K562 (cell line): ENCODE measurements around the gene MMP24OS. TPM values are rescaled to one million over a fixed set of nuclear protein-coding genes. Genes with fewer than 3 reads are reported as not detected.
A peak's percentile ranks its signal among the peaks of the same experiment; 100 is the strongest.

Source experiments
- BACH1 ChIP-seq: fragments of 200-800 bp; sonication (Bioruptor generic); IDR thresholded peaks from 2 replicates; pipeline ENCODE4 v1.6.1; 2016; ENCODE audit warnings: missing genetic modification characterization, missing compliant biosample characterization
- JUND ChIP-seq, 2 experiments: IDR thresholded peaks; 2 replicates in 1 of 2; 3 replicates in 1 of 2; pipeline ENCODE4 v1.6.1; 2011; ENCODE audit warnings: borderline replicate concordance in 2 of 2, low read depth in 2 of 2, low read length in 2 of 2, improper control_type of control experiment in 1 of 2, missing biosample characterization in 1 of 2, missing genetic modification characterization in 1 of 2, missing genetic modification reagents in 1 of 2
- MECOM ChIP-seq: fragments of 250-450 bp; sonication (Bioruptor Pico); IDR thresholded peaks from 2 replicates; pipeline ENCODE4 v1.8.0; 2022; ENCODE audit warnings: inconsistent platforms
- MITF ChIP-seq: IDR thresholded peaks from 2 replicates; pipeline ENCODE4 v1.6.1; 2014; ENCODE audit warnings: antibody characterized with exemption
- RFX5 ChIP-seq: IDR thresholded peaks from 2 replicates; pipeline ENCODE4 v1.6.1; 2011; ENCODE audit warnings: low read depth, mild to moderate bottlenecking, improper control_type of control experiment, low read length
- RFX7 ChIP-seq: fragments of 250-450 bp; sonication (Bioruptor Pico); IDR thresholded peaks from 2 replicates; pipeline ENCODE4 v1.5.1; 2021; ENCODE audit warnings: mild to moderate bottlenecking
- TCF3 ChIP-seq: sonication (generic); formaldehyde crosslinking; IDR thresholded peaks from 2 replicates; pipeline ENCODE4 v1.4.0; 2020; ENCODE audit warnings: mild to moderate bottlenecking, missing genetic modification reagents
- ZBTB7A ChIP-seq: IDR thresholded peaks from 2 replicates; pipeline ENCODE4 v1.6.1; 2011; ENCODE audit warnings: low read depth, mild to moderate bottlenecking, low read length, moderate library complexity, borderline replicate concordance; ENCODE audit not compliant: control insufficient read depth
- ZKSCAN3 ChIP-seq: fragments of 250-450 bp; sonication (Bioruptor Pico); IDR thresholded peaks from 2 replicates; pipeline ENCODE4 v1.4.0; 2020
- ZNF586 ChIP-seq: fragments of 450-650 bp; formaldehyde crosslinking; conservative IDR thresholded peaks from 2 replicates; pipeline ENCODE4 v1.4.0; 2020; ENCODE audit warnings: mild to moderate bottlenecking, moderate library complexity
- ZNF639 ChIP-seq, 2 experiments: fragments of 200-800 bp in 1 of 2; sonication (Bioruptor generic) in 1 of 2; sonication (generic) in 1 of 2; formaldehyde crosslinking in 1 of 2; IDR thresholded peaks in 1 of 2; conservative IDR thresholded peaks in 1 of 2; 2 replicates each; pipeline versions ENCODE4 v1.5.0 to v1.6.1; 2016 to 2020; ENCODE audit warnings: missing compliant biosample characterization in 1 of 2, missing genetic modification characterization in 1 of 2, missing genetic modification reagents in 1 of 2
- ZNF766 ChIP-seq: fragments of 200-800 bp; sonication (Bioruptor generic); conservative IDR thresholded peaks from 2 replicates; pipeline ENCODE4 v1.6.1; 2016; ENCODE audit warnings: missing genetic modification characterization, missing compliant biosample characterization
- ZNF780A ChIP-seq: fragments of 250-450 bp; sonication (Bioruptor Pico); IDR thresholded peaks from 2 replicates; pipeline ENCODE4 v1.5.0; 2021; ENCODE audit warnings: mild to moderate bottlenecking
- polyA plus RNA-seq, 8 experiments: library from polyadenylated mRNA; depleted of rRNA in 4 of 8; stranded (reverse) in 5 of 8; unstranded in 3 of 8; fragments of >200 nt; fragmentation: Nextera tagmentation in 2 of 8; fragmentation: Illumina TruSeq in 1 of 8; extraction: Ambion mirVana in 2 of 8; extraction: Trizol in 1 of 8; gene quantifications; 2 replicates each; pipeline versions ENCODE4 v1.2.1 to v1.2.3, GENCODE V29; 2011 to 2014; ENCODE audit warnings: inconsistent platforms in 1 of 8, missing spikeins in 1 of 8
- total RNA-seq, 7 experiments: library from RNA; depleted of rRNA in 6 of 7; stranded (reverse); fragments of >200 nt in 6 of 7; fragmentation: Illumina TruSeq in 2 of 7; extraction: Trizol in 2 of 7; gene quantifications; 2 replicates each; pipeline versions ENCODE4 v1.2.1 to v1.2.3, GENCODE V29; 2011 to 2021; ENCODE audit warnings: low replicate concordance in 1 of 7

Gene MMP24OS
- total and polyA plus RNA-seq, 9 of the 15 experiments (the other 6 are each of a cell fraction or from before 2014, with no cell fraction given), result 0.92 to 41.5 (median 11.4) TPM

- TF ChIP-seq MITF (peak; percentile 55; the same call in 1 of the 2 replicates), BACH1 (tag) (peak; percentile 76; the same call in 1 of the 2 replicates), ZNF780A (CRISPR knock-in tag) (no peak), ZNF766 (CRISPR knock-in tag) (peak; percentile 61; the same call in 1 of the 2 replicates), ZNF639 (CRISPR knock-in tag; conservative IDR thresholded peaks at IDR 0.05 in 1 of 2, IDR thresholded peaks at IDR 0.05 in 1 of 2) (0 out of 4 replicates have a peak, but pooled peaks of 1 of the 2 experiments have one; percentile 38), RFX5 (no peak), RFX7 (CRISPR knock-in tag) (no peak), TCF3 (CRISPR knock-in tag) (peak; percentile 8; the same call in 1 of the 2 replicates), ZNF586 (no peak), ZKSCAN3 (CRISPR knock-in tag) (no peak), JUND (IDR thresholded peaks at IDR 0.05; ENCODE audit: borderline replicate concordance, low read depth, low read length) (peak; percentile 91), JUND (tag; IDR thresholded peaks at IDR 0.05; ENCODE audit: borderline replicate concordance, low read depth, low read length) (peak; percentile 87; the same call in 2 of the 3 replicates), MECOM (CRISPR knock-in tag) (no peak), ZBTB7A (0 out of 2 replicates have a peak, but pooled peaks have one; percentile 25)
These were observed 28.0 kb upstream of the MMP24OS start (continued) for GRCh38 chr20:35305682-35306556.
